B cell (primary cell): ENCODE data around the gene ACAA2.

Experiments
- EZH2 ChIP-seq: IDR thresholded peaks from 2 replicates; pipeline ENCODE4 v1.6.1; 2012; ENCODE audit warnings: borderline replicate concordance, low read depth, mild to moderate bottlenecking, moderate library complexity, low read length; ENCODE audit not compliant: insufficient read depth, poor library complexity, severe bottlenecking
- TF ChIP-seq, protein P1 (sequence below): fragments of 200-600 bp; IDR thresholded peaks from one replicate; pipeline ENCODE4 v1.8.0; 2022; ENCODE audit warnings: antibody characterized with exemption, mild to moderate bottlenecking

DNA sequence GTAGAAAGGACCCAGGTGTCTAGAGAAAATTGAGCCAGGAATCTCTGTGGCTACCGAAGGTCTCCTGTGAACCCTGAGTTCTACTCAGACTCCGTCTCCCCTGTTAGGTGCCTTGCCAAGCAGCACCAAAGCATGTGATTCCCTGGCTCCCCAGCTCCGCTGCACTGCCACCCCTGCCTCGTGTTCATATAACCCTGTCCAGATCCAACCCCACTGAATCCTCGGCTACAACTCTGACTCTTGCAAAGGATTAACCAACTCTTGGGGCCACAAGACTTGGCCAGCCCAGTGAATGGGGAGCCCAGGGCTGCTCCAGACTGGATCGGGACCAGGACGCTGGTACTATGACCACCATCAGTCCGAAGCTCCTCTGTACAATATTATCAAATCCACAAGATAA, 37.3 kb upstream of the ACAA2 start:
- TF ChIP-seq EZH2: no peak
- TF ChIP-seq, protein P1, sequence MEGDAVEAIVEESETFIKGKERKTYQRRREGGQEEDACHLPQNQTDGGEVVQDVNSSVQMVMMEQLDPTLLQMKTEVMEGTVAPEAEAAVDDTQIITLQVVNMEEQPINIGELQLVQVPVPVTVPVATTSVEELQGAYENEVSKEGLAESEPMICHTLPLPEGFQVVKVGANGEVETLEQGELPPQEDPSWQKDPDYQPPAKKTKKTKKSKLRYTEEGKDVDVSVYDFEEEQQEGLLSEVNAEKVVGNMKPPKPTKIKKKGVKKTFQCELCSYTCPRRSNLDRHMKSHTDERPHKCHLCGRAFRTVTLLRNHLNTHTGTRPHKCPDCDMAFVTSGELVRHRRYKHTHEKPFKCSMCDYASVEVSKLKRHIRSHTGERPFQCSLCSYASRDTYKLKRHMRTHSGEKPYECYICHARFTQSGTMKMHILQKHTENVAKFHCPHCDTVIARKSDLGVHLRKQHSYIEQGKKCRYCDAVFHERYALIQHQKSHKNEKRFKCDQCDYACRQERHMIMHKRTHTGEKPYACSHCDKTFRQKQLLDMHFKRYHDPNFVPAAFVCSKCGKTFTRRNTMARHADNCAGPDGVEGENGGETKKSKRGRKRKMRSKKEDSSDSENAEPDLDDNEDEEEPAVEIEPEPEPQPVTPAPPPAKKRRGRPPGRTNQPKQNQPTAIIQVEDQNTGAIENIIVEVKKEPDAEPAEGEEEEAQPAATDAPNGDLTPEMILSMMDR: no peak
